T-cell (primary cell): ENCODE measurements around the gene GRIK4. TPM values are rescaled to one million over a fixed set of nuclear protein-coding genes. Genes with fewer than 3 reads are reported as not detected.

ENCODE experiments used
- ATAC-seq, 4 experiments: fragments of 200-7000 bp in 3 of 4; fragments of 150-1000 bp in 1 of 4; cut with Tn5 transposase; replicated peaks in 1 of 4; 1 replicate in 3 of 4; 2 replicates in 1 of 4; pipeline ENCODE4 v1.10.0; 2021; ENCODE audit warnings: moderate library complexity in 3 of 4, mild to moderate bottlenecking in 2 of 4, moderate number of reproducible peaks in 1 of 4
- CTCF ChIA-PET, 2 donors: fragments of 300-600 bp; sonication (Branson Sonifier 250); formaldehyde crosslinking; loops; one replicate each; lab custom pipeline; 2022; ENCODE audit warnings: antibody characterized with exemption in 2 of 2; lab: Charles Lee
- POLR2A ChIA-PET, 2 donors: fragments of 300-600 bp; sonication (Branson Sonifier 250); formaldehyde crosslinking; loops; one replicate each; lab custom pipeline; 2022; ENCODE audit warnings: antibody characterized with exemption in 2 of 2; lab: Charles Lee
- DNase-seq, 35 experiments: peaks; one replicate each; pipeline versions ENCODE4 v3.0.0 to v3.0.0-alpha.2; 2013 to 2023
- H3K27ac ChIP-seq: one replicate; pipeline ENCODE4 v1.5.1; 2013; ENCODE audit warnings: low read length
- H3K27me3 ChIP-seq, 2 experiments: replicated peaks in 1 of 2; 1 replicate in 1 of 2; 2 replicates in 1 of 2; pipeline versions ENCODE4 v1.6.1 to v1.7.0; 2013; ENCODE audit warnings: low read length in 1 of 2, mixed read lengths in 1 of 2; ENCODE audit not compliant: control insufficient read depth in 2 of 2, insufficient read depth in 2 of 2; ENCODE audit errors: extremely low read depth in 1 of 2
- H3K36me3 ChIP-seq, 2 donors: 1 replicate in 1 of 2; 2 replicates in 1 of 2; pipeline versions ENCODE4 v1.6.1 to v1.7.0; 2013; ENCODE audit warnings: low read length in 1 of 2; ENCODE audit not compliant: control insufficient read depth in 2 of 2, insufficient read depth in 1 of 2; ENCODE audit errors: extremely low read depth in 1 of 2
- H3K4me1 ChIP-seq, 2 experiments: 1 replicate in 1 of 2; 2 replicates in 1 of 2; pipeline versions ENCODE4 v1.6.1 to v1.7.0; 2013; ENCODE audit warnings: low read length in 2 of 2, mixed read lengths in 1 of 2; ENCODE audit not compliant: insufficient read depth in 2 of 2, control insufficient read depth in 1 of 2; ENCODE audit errors: extremely low read depth in 1 of 2
- H3K4me3 ChIP-seq, 2 donors: 1 replicate in 1 of 2; 2 replicates in 1 of 2; pipeline versions ENCODE4 v1.5.1 to v1.7.0; 2013; ENCODE audit warnings: mild to moderate bottlenecking in 2 of 2, low read length in 1 of 2, moderate library complexity in 1 of 2; ENCODE audit not compliant: control insufficient read depth in 1 of 2; ENCODE audit errors: extremely low read depth in 1 of 2
- H3K9me3 ChIP-seq: 2 replicates; pipeline ENCODE4 v1.7.0; 2013
- H3K27ac Mint-ChIP-seq, 2 donors: one replicate each; pipeline ENCODE4 v1.8.0; 2020 to 2021; ENCODE audit warnings: mild to moderate bottlenecking in 2 of 2, mixed read lengths in 2 of 2
- H3K27me3 Mint-ChIP-seq, 2 donors: one replicate each; pipeline ENCODE4 v1.8.0; 2021 to 2022; ENCODE audit warnings: mixed read lengths in 2 of 2
- H3K36me3 Mint-ChIP-seq: one replicate; pipeline ENCODE4 v1.8.0; 2021; ENCODE audit warnings: mixed read lengths
- H3K4me1 Mint-ChIP-seq, 3 donors: one replicate each; pipeline ENCODE4 v1.8.0; 2020 to 2022; ENCODE audit warnings: mixed read lengths in 3 of 3, mild to moderate bottlenecking in 1 of 3
- H3K4me3 Mint-ChIP-seq, 3 donors: one replicate each; pipeline ENCODE4 v1.8.0; 2020 to 2022; ENCODE audit warnings: mild to moderate bottlenecking in 3 of 3, mixed read lengths in 3 of 3, moderate library complexity in 3 of 3
- H3K9me3 Mint-ChIP-seq, 3 donors: one replicate each; pipeline ENCODE4 v1.8.0; 2020 to 2022; ENCODE audit warnings: mixed read lengths in 3 of 3
- WGBS: methylation state at CpG from one replicate; pipeline ENCODE4 v1.1.5; 2013; ENCODE audit warnings: missing lambda C conversion rate; ENCODE audit not compliant: insufficient coverage; 5-methylcytosine and 5-hydroxymethylcytosine counted together
- total RNA-seq, 35 experiments: library from RNA in 6 of 35; stranded (reverse) in 6 of 35; fragments of 120-200 nt in 1 of 35; gene quantifications; one replicate each; pipeline versions ENCODE4 v1.2.1 to v1.2.4 and lab custom pipeline; 2013 to 2026

GRIK4 gene
- total RNA-seq, 5 donors from 2014 or later (not counting 1 experiment from before 2014, with no cell fraction given) = 0.09 TPM; not detected in 4

DNA sequence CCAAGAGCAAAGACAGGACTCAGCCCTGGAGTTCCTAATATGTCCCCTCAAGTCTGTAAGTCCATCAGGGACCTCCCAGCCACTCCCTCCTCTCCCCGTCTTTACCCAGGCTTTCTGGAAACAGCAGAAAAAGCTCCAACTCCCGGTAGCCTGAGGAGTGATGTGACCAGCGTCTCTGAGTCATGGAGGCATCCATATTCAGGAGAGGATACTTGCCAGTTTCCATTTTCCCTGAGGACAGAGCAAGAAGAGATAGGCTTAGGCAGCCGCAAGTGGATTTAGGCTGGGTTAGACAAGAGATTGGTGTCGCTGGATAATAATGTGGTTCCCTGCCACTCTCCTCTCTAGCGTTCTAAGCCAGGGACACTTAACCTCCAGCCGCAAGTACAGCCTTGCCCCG is 206.6 kb downstream of the GRIK4 start:
- H3K9me3 Mint-ChIP-seq = no peaks in the 10 kb centered on the region
- H3K4me1 ChIP-seq = no peaks in the 10 kb centered on the region
- H3K27me3 Mint-ChIP-seq = peaks cover 39 to 43% of the 10 kb centered on the region in 2 donors
- no peaks in the 10 kb centered on the region for H3K36me3 ChIP-seq
- no peak overlapping the region for H3K27ac ChIP-seq
- POLR2A ChIA-PET = no interaction called here
- H3K27ac Mint-ChIP-seq = no peak overlapping the region
- no peak overlapping the region for H3K4me3 Mint-ChIP-seq
- DNase-seq (no peak), ATAC-seq (no peak)
- CTCF ChIA-PET = no interaction called here
- no peak overlapping the region for H3K4me3 ChIP-seq
- H3K9me3 ChIP-seq = no peaks in the 10 kb centered on the region
- H3K4me1 Mint-ChIP-seq = peaks cover 7 to 11% (median 9%) of the 10 kb centered on the region in 3 donors
- peaks cover 0 to 32% of the 10 kb centered on the region in 2 experiments for H3K27me3 ChIP-seq
- H3K36me3 Mint-ChIP-seq = no peaks in the 10 kb centered on the region
- 96% methylated on average over 4 of the region's 8 CpGs for WGBS

- Mint-ChIP-seq H3K27ac (no peak overlapping the region), H3K4me1 (peaks cover 7 to 11% (median 9%) of the 10 kb centered on the region in 3 donors), H3K9me3 (no peaks in the 10 kb centered on the region), H3K36me3 (no peaks in the 10 kb centered on the region), H3K27me3 (peaks cover 41 to 44% of the 10 kb centered on the region in 2 donors), H3K4me3 (no peak overlapping the region)
- POLR2A ChIA-PET = no interaction called here
- ATAC-seq (no peak), DNase-seq (no peak)
- CTCF ChIA-PET = no interaction called here
- 94% methylated on average over 2 of the region's 3 CpGs for WGBS
- Histone ChIP-seq H3K27ac (no peak overlapping the region), H3K27me3 (peaks cover 0 to 32% of the 10 kb centered on the region in 2 experiments), H3K36me3 (no peaks in the 10 kb centered on the region), H3K9me3 (no peaks in the 10 kb centered on the region), H3K4me1 (no peaks in the 10 kb centered on the region), H3K4me3 (no peak overlapping the region)
Observed at GRCh38 chr11:120719348-120719747, 207.8 kb downstream of the GRIK4 start.

DNA sequence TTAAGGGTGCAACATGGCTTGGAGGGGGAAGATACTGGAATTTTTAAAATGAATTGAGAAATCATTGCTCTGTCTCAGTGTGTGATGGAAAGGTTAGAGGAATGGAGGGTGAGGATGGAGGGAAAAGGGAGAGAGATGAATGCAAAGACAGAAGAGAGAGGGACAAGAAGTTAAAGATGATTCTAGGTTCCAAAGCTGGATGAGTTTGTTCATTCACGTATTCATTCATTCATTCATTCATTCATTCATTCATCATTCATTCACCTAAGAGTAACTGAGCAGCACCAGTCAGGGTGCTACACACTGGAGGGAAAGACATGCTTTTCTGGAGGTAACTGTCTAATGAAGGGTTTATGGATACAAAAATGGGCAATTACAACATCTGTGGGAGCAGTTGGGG is 209.2 kb downstream of the GRIK4 start:
- H3K36me3 Mint-ChIP-seq = no peaks in the 10 kb centered on the region
- ATAC-seq = no peak
- DNase-seq = no peak
- H3K27ac ChIP-seq = no peak overlapping the region
- ChIA-PET CTCF (no interaction called here), POLR2A (no interaction called here)
- H3K4me3 Mint-ChIP-seq = no peak overlapping the region
- WGBS = no CpG with 5 or more reads among the region's 1 CpG
- no peaks in the 10 kb centered on the region for H3K4me1 Mint-ChIP-seq
- peaks cover 34 to 40% of the 10 kb centered on the region in 2 donors for H3K27me3 Mint-ChIP-seq
- no peaks in the 10 kb centered on the region for H3K9me3 Mint-ChIP-seq
- H3K27ac Mint-ChIP-seq = no peak overlapping the region
- no peaks in the 10 kb centered on the region for H3K36me3 ChIP-seq
- no peaks in the 10 kb centered on the region for H3K4me1 ChIP-seq
- peaks cover 0 to 27% of the 10 kb centered on the region in 2 experiments for H3K27me3 ChIP-seq
- no peak overlapping the region for H3K4me3 ChIP-seq
- H3K9me3 ChIP-seq = no peaks in the 10 kb centered on the region

DNA sequence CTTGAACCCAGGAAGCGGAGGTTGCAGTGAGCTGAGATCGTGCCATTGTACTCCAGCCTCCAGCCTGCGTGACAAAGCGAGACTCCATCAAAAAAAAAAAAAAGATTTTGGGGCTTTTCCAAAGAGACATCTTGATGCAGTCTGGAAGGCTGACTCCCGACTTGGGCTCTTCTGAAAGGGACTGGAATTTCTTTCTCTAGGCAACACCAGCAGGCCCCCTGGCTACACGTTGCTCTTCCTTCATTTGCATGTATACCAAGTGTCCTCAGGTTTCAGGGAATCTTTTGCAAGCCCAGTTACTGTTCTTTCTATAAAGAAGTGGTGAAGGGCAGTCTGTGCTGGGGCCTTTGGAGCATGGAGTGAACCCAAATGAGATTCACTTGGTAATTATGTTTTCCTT is 211.0 kb downstream of the GRIK4 start:
- Mint-ChIP-seq H3K27me3 (peaks cover 23 to 36% of the 10 kb centered on the region in 2 donors), H3K4me3 (no peak overlapping the region), H3K9me3 (no peaks in the 10 kb centered on the region), H3K27ac (no peak overlapping the region), H3K36me3 (no peaks in the 10 kb centered on the region), H3K4me1 (no peaks in the 10 kb centered on the region)
- no peak overlapping the region for H3K4me3 ChIP-seq
- no peaks in the 10 kb centered on the region for H3K9me3 ChIP-seq
- H3K27ac ChIP-seq = no peak overlapping the region
- ATAC-seq (no peak), DNase-seq (no peak)
- peaks cover 0 to 15% of the 10 kb centered on the region in 2 experiments for H3K27me3 ChIP-seq
- H3K4me1 ChIP-seq = no peaks in the 10 kb centered on the region
- POLR2A ChIA-PET = no interaction called here
- H3K36me3 ChIP-seq = no peaks in the 10 kb centered on the region
- CTCF ChIA-PET = no interaction called here
- WGBS = 83% methylated on average over 5 of the region's 6 CpGs

DNA sequence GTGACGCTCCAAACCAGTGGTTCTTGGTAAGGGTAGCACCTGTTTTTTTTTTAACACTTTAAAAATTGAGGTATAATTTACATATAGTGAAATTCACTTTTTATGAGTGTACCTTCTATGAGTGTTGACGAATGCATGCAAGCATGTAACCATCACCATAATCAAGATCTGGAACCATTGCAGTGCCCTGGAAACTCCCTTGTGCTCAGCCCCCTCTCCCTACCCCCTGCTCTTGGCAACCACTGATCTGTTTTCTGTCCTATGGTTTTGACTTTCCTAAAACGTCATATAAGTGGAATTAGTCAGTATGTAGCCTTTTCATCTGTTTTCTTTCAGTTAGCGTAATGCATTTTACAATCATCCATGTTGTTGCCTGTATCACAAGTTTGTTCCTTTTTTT is 212.2 kb downstream of the GRIK4 start:
- H3K27ac ChIP-seq = no peak overlapping the region
- no CpG with 5 or more reads among the region's 4 CpGs for WGBS
- CTCF ChIA-PET = no interaction called here
- no peak overlapping the region for H3K4me3 ChIP-seq
- Mint-ChIP-seq H3K4me3 (no peak overlapping the region), H3K27me3 (peaks cover 17 to 31% of the 10 kb centered on the region in 2 donors), H3K4me1 (no peaks in the 10 kb centered on the region), H3K9me3 (peaks cover under 1 to 4% (median 1%) of the 10 kb centered on the region in 3 donors), H3K36me3 (no peaks in the 10 kb centered on the region), H3K27ac (no peak overlapping the region)
- DNase-seq = no peak
- H3K36me3 ChIP-seq = no peaks in the 10 kb centered on the region
- peaks cover 0 to 7% of the 10 kb centered on the region in 2 experiments for H3K27me3 ChIP-seq
- ATAC-seq = no peak
- POLR2A ChIA-PET = no interaction called here
- peaks cover 2% of the 10 kb centered on the region for H3K9me3 ChIP-seq
- no peaks in the 10 kb centered on the region for H3K4me1 ChIP-seq

GRCh38 chr11:120727752-120728151 is 216.2 kb downstream of the GRIK4 start:
- Mint-ChIP-seq H3K27ac (no peak overlapping the region), H3K9me3 (peaks cover 9 to 11% (median 9%) of the 10 kb centered on the region in 3 donors), H3K4me1 (no peaks in the 10 kb centered on the region), H3K36me3 (no peaks in the 10 kb centered on the region), H3K27me3 (peaks cover 9% of the 10 kb centered on the region in 2 donors), H3K4me3 (no peak overlapping the region)
- POLR2A ChIA-PET = no interaction called here
- Histone ChIP-seq H3K9me3 (peaks cover 5% of the 10 kb centered on the region), H3K36me3 (no peaks in the 10 kb centered on the region), H3K4me1 (no peaks in the 10 kb centered on the region), H3K27me3 (no peaks in the 10 kb centered on the region), H3K4me3 (no peak overlapping the region), H3K27ac (no peak overlapping the region)
- DNase-seq (no peak), ATAC-seq (no peak)
- CTCF ChIA-PET = no interaction called here

DNA sequence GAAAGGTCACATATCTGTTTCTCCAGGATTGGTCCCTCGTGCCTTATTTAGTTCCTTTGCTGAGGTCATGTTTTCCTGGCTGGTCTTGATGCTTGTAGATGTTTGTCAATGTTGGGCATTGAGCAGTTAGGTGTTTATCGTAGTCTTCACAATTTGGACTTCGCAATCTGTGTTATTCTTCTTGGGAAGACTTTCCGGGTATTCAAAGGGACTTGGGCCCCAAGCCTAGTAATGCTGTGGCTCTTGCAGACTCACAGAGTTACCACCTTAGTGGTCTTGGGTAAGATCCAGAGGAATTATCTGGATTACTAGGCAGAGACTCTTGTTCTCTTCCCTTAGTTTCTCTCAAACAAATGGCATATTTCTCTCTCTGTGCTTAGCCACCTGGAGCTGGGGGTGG is 223.5 kb downstream of the GRIK4 start:
- no peaks in the 10 kb centered on the region for H3K36me3 Mint-ChIP-seq
- WGBS = 13% methylated on average over 2 of the region's 4 CpGs
- POLR2A ChIA-PET = no interaction called here
- no peaks in the 10 kb centered on the region for H3K36me3 ChIP-seq
- H3K4me3 ChIP-seq = no peak overlapping the region
- peaks cover 0 to 16% of the 10 kb centered on the region in 2 experiments for H3K27me3 ChIP-seq
- H3K27ac ChIP-seq = no peak overlapping the region
- H3K4me3 Mint-ChIP-seq = no peak overlapping the region
- no peaks in the 10 kb centered on the region for H3K9me3 Mint-ChIP-seq
- H3K27ac Mint-ChIP-seq = no peak overlapping the region
- CTCF ChIA-PET = no interaction called here
- ATAC-seq (no peak), DNase-seq (no peak)
- peaks cover 6 to 23% of the 10 kb centered on the region in 2 donors for H3K27me3 Mint-ChIP-seq
- no peaks in the 10 kb centered on the region for H3K4me1 ChIP-seq
- no peaks in the 10 kb centered on the region for H3K9me3 ChIP-seq
- no peaks in the 10 kb centered on the region for H3K4me1 Mint-ChIP-seq
